K562 (cell line): ENCODE measurements around the gene KISS1R. TPM values are rescaled to one million over a fixed set of nuclear protein-coding genes. Genes with fewer than 3 reads are reported as not detected.

Experiments
- E2F3 ChIP-seq: fragments of 250-450 bp; sonication (Bioruptor Pico); IDR thresholded peaks from 2 replicates; pipeline ENCODE4 v1.4.0; 2020; ENCODE audit warnings: mild to moderate bottlenecking
- ETS1 ChIP-seq: conservative IDR thresholded peaks from 2 replicates; pipeline ENCODE4 v1.6.1; 2011; ENCODE audit warnings: low read depth, mild to moderate bottlenecking, low read length; ENCODE audit not compliant: control insufficient read depth
- ZNF717 ChIP-seq: fragments of 250-450 bp; sonication (Bioruptor Pico); IDR thresholded peaks from 2 replicates; pipeline ENCODE4 v1.5.0; 2021
- polyA plus RNA-seq, 8 experiments: library from polyadenylated mRNA; depleted of rRNA in 4 of 8; stranded (reverse) in 5 of 8; unstranded in 3 of 8; fragments of >200 nt; fragmentation: Nextera tagmentation in 2 of 8; fragmentation: Illumina TruSeq in 1 of 8; extraction: Ambion mirVana in 2 of 8; extraction: Trizol in 1 of 8; gene quantifications; 2 replicates each; pipeline versions ENCODE4 v1.2.1 to v1.2.3, GENCODE V29; 2011 to 2014; ENCODE audit warnings: inconsistent platforms in 1 of 8, missing spikeins in 1 of 8
- total RNA-seq, 7 experiments: library from RNA; depleted of rRNA in 6 of 7; stranded (reverse); fragments of >200 nt in 6 of 7; fragmentation: Illumina TruSeq in 2 of 7; extraction: Trizol in 2 of 7; gene quantifications; 2 replicates each; pipeline versions ENCODE4 v1.2.1 to v1.2.3, GENCODE V29; 2011 to 2021; ENCODE audit warnings: low replicate concordance in 1 of 7
- TF ChIP-seq, protein P1 (sequence below), 2 experiments: IDR thresholded peaks in 1 of 2; conservative IDR thresholded peaks in 1 of 2; 2 replicates each; pipeline ENCODE4 v1.6.1; 2016; ENCODE audit warnings: low read depth in 2 of 2, mild to moderate bottlenecking in 1 of 2, missing compliant biosample characterization in 1 of 2, missing genetic modification characterization in 1 of 2, moderate library complexity in 1 of 2
- TF ChIP-seq, protein P2 (sequence below), 2 experiments: fragments of 450-650 bp; IDR thresholded peaks; 2 replicates each; pipeline ENCODE4 v1.6.1; 2018; ENCODE audit warnings: mild to moderate bottlenecking in 2 of 2, low read depth in 1 of 2; ENCODE audit not compliant: partially characterized antibody in 2 of 2

KISS1R gene
- total and polyA plus RNA-seq, 9 of the 15 experiments (the other 6 are each of a cell fraction or from before 2014, with no cell fraction given): 0.37 to 39.4 (median 2.0) TPM

GRCh38 chr19:868458-869244 lies 48.5 kb upstream of the KISS1R start (continued):
- TF ChIP-seq, protein P1, sequence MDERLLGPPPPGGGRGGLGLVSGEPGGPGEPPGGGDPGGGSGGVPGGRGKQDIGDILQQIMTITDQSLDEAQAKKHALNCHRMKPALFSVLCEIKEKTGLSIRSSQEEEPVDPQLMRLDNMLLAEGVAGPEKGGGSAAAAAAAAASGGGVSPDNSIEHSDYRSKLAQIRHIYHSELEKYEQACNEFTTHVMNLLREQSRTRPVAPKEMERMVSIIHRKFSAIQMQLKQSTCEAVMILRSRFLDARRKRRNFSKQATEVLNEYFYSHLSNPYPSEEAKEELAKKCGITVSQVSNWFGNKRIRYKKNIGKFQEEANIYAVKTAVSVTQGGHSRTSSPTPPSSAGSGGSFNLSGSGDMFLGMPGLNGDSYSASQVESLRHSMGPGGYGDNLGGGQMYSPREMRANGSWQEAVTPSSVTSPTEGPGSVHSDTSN (CRISPR knock-in tag; IDR thresholded peaks at IDR 0.05; ENCODE audit: low read depth): no peak
- TF ChIP-seq, protein P1 (tag; conservative IDR thresholded peaks at IDR 0.05; ENCODE audit: low read depth): no peak
- 0 out of 2 replicates have a peak, but pooled peaks have one; percentile 70 for TF ChIP-seq ZNF717 (CRISPR knock-in tag)
- TF ChIP-seq, protein P2, sequence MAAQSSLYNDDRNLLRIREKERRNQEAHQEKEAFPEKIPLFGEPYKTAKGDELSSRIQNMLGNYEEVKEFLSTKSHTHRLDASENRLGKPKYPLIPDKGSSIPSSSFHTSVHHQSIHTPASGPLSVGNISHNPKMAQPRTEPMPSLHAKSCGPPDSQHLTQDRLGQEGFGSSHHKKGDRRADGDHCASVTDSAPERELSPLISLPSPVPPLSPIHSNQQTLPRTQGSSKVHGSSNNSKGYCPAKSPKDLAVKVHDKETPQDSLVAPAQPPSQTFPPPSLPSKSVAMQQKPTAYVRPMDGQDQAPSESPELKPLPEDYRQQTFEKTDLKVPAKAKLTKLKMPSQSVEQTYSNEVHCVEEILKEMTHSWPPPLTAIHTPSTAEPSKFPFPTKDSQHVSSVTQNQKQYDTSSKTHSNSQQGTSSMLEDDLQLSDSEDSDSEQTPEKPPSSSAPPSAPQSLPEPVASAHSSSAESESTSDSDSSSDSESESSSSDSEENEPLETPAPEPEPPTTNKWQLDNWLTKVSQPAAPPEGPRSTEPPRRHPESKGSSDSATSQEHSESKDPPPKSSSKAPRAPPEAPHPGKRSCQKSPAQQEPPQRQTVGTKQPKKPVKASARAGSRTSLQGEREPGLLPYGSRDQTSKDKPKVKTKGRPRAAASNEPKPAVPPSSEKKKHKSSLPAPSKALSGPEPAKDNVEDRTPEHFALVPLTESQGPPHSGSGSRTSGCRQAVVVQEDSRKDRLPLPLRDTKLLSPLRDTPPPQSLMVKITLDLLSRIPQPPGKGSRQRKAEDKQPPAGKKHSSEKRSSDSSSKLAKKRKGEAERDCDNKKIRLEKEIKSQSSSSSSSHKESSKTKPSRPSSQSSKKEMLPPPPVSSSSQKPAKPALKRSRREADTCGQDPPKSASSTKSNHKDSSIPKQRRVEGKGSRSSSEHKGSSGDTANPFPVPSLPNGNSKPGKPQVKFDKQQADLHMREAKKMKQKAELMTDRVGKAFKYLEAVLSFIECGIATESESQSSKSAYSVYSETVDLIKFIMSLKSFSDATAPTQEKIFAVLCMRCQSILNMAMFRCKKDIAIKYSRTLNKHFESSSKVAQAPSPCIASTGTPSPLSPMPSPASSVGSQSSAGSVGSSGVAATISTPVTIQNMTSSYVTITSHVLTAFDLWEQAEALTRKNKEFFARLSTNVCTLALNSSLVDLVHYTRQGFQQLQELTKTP (IDR thresholded peaks at IDR 0.05; ENCODE audit: low read depth in 1 of 2, partially characterized antibody in 2 of 2): no peak
- TF ChIP-seq ETS1: no peak
- 0 out of 2 replicates have a peak, but pooled peaks have one; percentile 27 for TF ChIP-seq E2F3 (CRISPR knock-in tag)
